Cardiac septum (tissue), 1 donor: ENCODE data around the gene ANKRD11. TPM values are rescaled to one million over a fixed set of nuclear protein-coding genes. Genes with fewer than 3 reads are reported as not detected.

Experiments
- DNase-seq: peaks from one replicate; pipeline ENCODE4 v3.0.0-alpha.2; 2020; ENCODE audit warnings: low spot score
- intact Hi-C: fragments of 100-400 bp; cut with DNase I; formaldehyde crosslinking; loops from one replicate; pipeline ENCODE4 v1.14.0; 2022
- long read RNA-seq: library from polyadenylated mRNA; unstranded; transcript quantifications from one replicate; pipeline ENCODE4 v2.0.0, GENCODE V29; 2021
- total RNA-seq: library from RNA; stranded (reverse); fragmentation: NEBNext Ultra II Directional; extraction: Animal tissue kit (Norgen Biotek cat#: 25700); gene quantifications from one replicate; pipeline ENCODE4 v1.2.1, GENCODE V29; 2021
- donor health status: DM: no; HTN: no; CAD: no.

ANKRD11 gene
- total RNA-seq: 77.9 TPM
- long read RNA-seq, partial matches to known transcripts: 68 of 192 reads
- long read RNA-seq, other reads (novel, unspliced or antisense): 119 of 192 reads

- peak; percentile 100 for DNase-seq
- intact Hi-C loops: no loop called here
Observed at GRCh38 chr16:89490439-89491237, at the start of gene ANKRD11. Gene ANKRD11 (minus strand): TSS chr16:89490561. CDS start chr16:89317019, 173,542 bp downstream.

GRCh38 chr16:89538286-89538685, 47.9 kb upstream of the ANKRD11 start:
- no peak for DNase-seq
- intact Hi-C loops: no loop called here

- intact Hi-C loops: no loop called here
- no peak for DNase-seq
Observed at GRCh38 chr16:89537549-89537925, 47.2 kb upstream of the ANKRD11 start.

GRCh38 chr16:89536886-89537548, 46.7 kb upstream of the ANKRD11 start:
- DNase-seq: no peak
- intact Hi-C loops: no loop called here

- intact Hi-C loops: no loop called here
- no peak for DNase-seq
Observed at GRCh38 chr16:89536371-89536770, 46.0 kb upstream of the ANKRD11 start.

- intact Hi-C loops: no loop called here
- DNase-seq: no peak
Observed at GRCh38 chr16:89534252-89534756, 43.9 kb upstream of the ANKRD11 start.

GRCh38 chr16:89531821-89532526, 41.6 kb upstream of the ANKRD11 start:
- intact Hi-C loops: no loop called here
- no peak for DNase-seq

GRCh38 chr16:89530401-89531381, 40.3 kb upstream of the ANKRD11 start:
- intact Hi-C loops: no loop called here
- DNase-seq: no peak

- no peak for DNase-seq
Observed at GRCh38 chr16:89529097-89529496, 38.7 kb upstream of the ANKRD11 start.

GRCh38 chr16:89525146-89525913, 35.0 kb upstream of the ANKRD11 start:
- intact Hi-C loops: no loop called here
- no peak for DNase-seq

More at GRCh38 chr16:89529097-89529496, 38.7 kb upstream of the ANKRD11 start:
- intact Hi-C loops: no loop called here

GRCh38 chr16:89523680-89524344, 33.5 kb upstream of the ANKRD11 start:
- DNase-seq: no peak
- intact Hi-C loops: no loop called here

- DNase-seq: no peak
- intact Hi-C loops: no loop called here
Observed at GRCh38 chr16:89522287-89522686, 31.9 kb upstream of the ANKRD11 start.

GRCh38 chr16:89519881-89520280, 29.5 kb upstream of the ANKRD11 start:
- no peak for DNase-seq
- intact Hi-C loops: no loop called here

GRCh38 chr16:89517128-89517527, 26.8 kb upstream of the ANKRD11 start:
- DNase-seq: no peak
- intact Hi-C loops: no loop called here

GRCh38 chr16:89512453-89512852, 22.1 kb upstream of the ANKRD11 start:
- no peak for DNase-seq
- intact Hi-C loops: no loop called here

GRCh38 chr16:89511374-89511773, 21.0 kb upstream of the ANKRD11 start:
- no peak for DNase-seq
- intact Hi-C loops: no loop called here

- intact Hi-C loops: no loop called here
- no peak for DNase-seq
Observed at GRCh38 chr16:89510526-89510925, 20.2 kb upstream of the ANKRD11 start.
